Gastrocnemius medialis (tissue), 4 donors: ENCODE data around the gene PLEKHA1.

ENCODE experiments used
- POLR2A ChIP-seq, 2 donors: fragments of 450-650 bp; IDR thresholded peaks; one replicate each; pipeline ENCODE4 v1.6.1; 2017; ENCODE audit warnings: antibody characterized with exemption in 2 of 2, mild to moderate bottlenecking in 2 of 2, moderate library complexity in 2 of 2
- TF ChIP-seq, protein P1 (sequence below), 5 experiments: fragments of 450-650 bp in 3 of 5; fragments of 200-600 bp in 2 of 5; sonication (generic) in 2 of 5; IDR thresholded peaks in 4 of 5; conservative IDR thresholded peaks in 1 of 5; 1 replicate in 4 of 5; 2 replicates in 1 of 5; pipeline ENCODE4 v1.5.1; 2016 to 2019; ENCODE audit warnings: antibody characterized with exemption in 5 of 5, mild to moderate bottlenecking in 3 of 5, moderate library complexity in 3 of 5

- TF ChIP-seq, protein P1, sequence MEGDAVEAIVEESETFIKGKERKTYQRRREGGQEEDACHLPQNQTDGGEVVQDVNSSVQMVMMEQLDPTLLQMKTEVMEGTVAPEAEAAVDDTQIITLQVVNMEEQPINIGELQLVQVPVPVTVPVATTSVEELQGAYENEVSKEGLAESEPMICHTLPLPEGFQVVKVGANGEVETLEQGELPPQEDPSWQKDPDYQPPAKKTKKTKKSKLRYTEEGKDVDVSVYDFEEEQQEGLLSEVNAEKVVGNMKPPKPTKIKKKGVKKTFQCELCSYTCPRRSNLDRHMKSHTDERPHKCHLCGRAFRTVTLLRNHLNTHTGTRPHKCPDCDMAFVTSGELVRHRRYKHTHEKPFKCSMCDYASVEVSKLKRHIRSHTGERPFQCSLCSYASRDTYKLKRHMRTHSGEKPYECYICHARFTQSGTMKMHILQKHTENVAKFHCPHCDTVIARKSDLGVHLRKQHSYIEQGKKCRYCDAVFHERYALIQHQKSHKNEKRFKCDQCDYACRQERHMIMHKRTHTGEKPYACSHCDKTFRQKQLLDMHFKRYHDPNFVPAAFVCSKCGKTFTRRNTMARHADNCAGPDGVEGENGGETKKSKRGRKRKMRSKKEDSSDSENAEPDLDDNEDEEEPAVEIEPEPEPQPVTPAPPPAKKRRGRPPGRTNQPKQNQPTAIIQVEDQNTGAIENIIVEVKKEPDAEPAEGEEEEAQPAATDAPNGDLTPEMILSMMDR (IDR thresholded peaks at IDR 0.05 in 4 of 5, conservative IDR thresholded peaks at IDR 0.05 in 1 of 5) = no peak
- TF ChIP-seq POLR2A (IDR thresholded peaks at IDR 0.05) = no peak
Observed at GRCh38 chr10:122448600-122448999, 74.1 kb downstream of the PLEKHA1 start.
